Measurements from ENCODE around the gene IPO11. TPM values are rescaled to one million over a fixed set of nuclear protein-coding genes. Genes with fewer than 3 reads are reported as not detected.

Gene IPO11
- total and polyA plus RNA-seq, 4 donors: 4.7 to 20.6 (median 9.0) TPM

DNA sequence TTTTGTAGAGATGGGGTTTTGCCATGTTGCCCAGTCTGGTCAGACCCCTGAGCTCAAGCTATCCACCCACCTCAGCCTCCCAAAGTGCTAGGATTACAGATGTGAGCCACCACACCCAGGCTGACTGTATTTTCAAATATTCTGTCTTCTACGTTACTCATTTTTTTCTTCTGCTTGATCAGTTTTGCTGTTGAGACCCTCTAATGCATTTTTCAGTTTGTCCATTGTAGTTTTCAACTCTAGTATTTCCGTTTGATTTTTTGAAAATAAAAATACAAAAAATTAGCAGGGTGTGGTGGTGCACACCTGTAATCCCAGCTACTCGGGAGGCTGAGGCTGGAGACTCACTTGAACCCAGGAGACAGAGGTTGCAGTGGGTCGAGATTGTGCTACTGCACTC lies 155.6 kb downstream of the IPO11 start:
- Histone ChIP-seq H3K27ac (ENCODE audit: low read depth in 1 of 2, low read length in 2 of 2) (no peak overlapping the region), H3K9me3 (ENCODE audit: control insufficient read depth in 4 of 4, low read length in 3 of 4) (no peaks in the 10 kb centered on the region), H3K4me1 (ENCODE audit: control insufficient read depth in 4 of 4, insufficient read depth in 4 of 4, low read length in 3 of 4) (peaks cover 0 to 1% (median 0%) of the 10 kb centered on the region in 4 donors), H3K36me3 (ENCODE audit: control insufficient read depth in 4 of 4, insufficient read depth in 3 of 4, low read depth in 1 of 4, low read length in 3 of 4) (peaks cover 0 to 7% (median 0%) of the 10 kb centered on the region in 4 donors), H3K4me3 (ENCODE audit: low read depth in 1 of 3, low read length in 3 of 3) (no peak overlapping the region), H3K9ac (ENCODE audit: low read depth in 1 of 2, low read length in 2 of 2) (no peak overlapping the region), H3K27me3 (ENCODE audit: control insufficient read depth in 4 of 4, insufficient read depth in 4 of 4, low read length in 3 of 4) (no peaks in the 10 kb centered on the region)
- WGBS: 98% methylated on average over 4 of the region's 4 CpGs
- no peak for DNase-seq (ENCODE audit: low spot score)
- TF ChIP-seq GABPA (IDR thresholded peaks at IDR 0.05 in 1 of 2, conservative IDR thresholded peaks at IDR 0.05 in 1 of 2): no peak
- TF ChIP-seq FOXA2 (IDR thresholded peaks at IDR 0.05): no peak
- TF ChIP-seq, protein P1, sequence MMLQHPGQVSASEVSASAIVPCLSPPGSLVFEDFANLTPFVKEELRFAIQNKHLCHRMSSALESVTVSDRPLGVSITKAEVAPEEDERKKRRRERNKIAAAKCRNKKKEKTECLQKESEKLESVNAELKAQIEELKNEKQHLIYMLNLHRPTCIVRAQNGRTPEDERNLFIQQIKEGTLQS (IDR thresholded peaks at IDR 0.05): no peak
- TF ChIP-seq, protein P2, sequence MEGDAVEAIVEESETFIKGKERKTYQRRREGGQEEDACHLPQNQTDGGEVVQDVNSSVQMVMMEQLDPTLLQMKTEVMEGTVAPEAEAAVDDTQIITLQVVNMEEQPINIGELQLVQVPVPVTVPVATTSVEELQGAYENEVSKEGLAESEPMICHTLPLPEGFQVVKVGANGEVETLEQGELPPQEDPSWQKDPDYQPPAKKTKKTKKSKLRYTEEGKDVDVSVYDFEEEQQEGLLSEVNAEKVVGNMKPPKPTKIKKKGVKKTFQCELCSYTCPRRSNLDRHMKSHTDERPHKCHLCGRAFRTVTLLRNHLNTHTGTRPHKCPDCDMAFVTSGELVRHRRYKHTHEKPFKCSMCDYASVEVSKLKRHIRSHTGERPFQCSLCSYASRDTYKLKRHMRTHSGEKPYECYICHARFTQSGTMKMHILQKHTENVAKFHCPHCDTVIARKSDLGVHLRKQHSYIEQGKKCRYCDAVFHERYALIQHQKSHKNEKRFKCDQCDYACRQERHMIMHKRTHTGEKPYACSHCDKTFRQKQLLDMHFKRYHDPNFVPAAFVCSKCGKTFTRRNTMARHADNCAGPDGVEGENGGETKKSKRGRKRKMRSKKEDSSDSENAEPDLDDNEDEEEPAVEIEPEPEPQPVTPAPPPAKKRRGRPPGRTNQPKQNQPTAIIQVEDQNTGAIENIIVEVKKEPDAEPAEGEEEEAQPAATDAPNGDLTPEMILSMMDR (IDR thresholded peaks at IDR 0.05; ENCODE audit: low read depth, low read length, missing input control): no peak
- TF ChIP-seq TAF1 (conservative IDR thresholded peaks at IDR 0.05): no peak
- TF ChIP-seq NR2F2 (IDR thresholded peaks at IDR 0.05): no peak
- TF ChIP-seq, protein P3, sequence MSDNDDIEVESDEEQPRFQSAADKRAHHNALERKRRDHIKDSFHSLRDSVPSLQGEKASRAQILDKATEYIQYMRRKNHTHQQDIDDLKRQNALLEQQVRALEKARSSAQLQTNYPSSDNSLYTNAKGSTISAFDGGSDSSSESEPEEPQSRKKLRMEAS (IDR thresholded peaks at IDR 0.05): no peak
- TF ChIP-seq RXRA (IDR thresholded peaks at IDR 0.05): no peak
- TF ChIP-seq HNF4A (conservative IDR thresholded peaks at IDR 0.05): no peak
- TF ChIP-seq REST (IDR thresholded peaks at IDR 0.05): no peak
- no peak for TF ChIP-seq YY1 (IDR thresholded peaks at IDR 0.05)
- TF ChIP-seq FOXA1 (IDR thresholded peaks at IDR 0.05): no peak
- no peak for TF ChIP-seq EGR1 (IDR thresholded peaks at IDR 0.05; ENCODE audit: low read depth in 2 of 2)
- TF ChIP-seq, protein P4, sequence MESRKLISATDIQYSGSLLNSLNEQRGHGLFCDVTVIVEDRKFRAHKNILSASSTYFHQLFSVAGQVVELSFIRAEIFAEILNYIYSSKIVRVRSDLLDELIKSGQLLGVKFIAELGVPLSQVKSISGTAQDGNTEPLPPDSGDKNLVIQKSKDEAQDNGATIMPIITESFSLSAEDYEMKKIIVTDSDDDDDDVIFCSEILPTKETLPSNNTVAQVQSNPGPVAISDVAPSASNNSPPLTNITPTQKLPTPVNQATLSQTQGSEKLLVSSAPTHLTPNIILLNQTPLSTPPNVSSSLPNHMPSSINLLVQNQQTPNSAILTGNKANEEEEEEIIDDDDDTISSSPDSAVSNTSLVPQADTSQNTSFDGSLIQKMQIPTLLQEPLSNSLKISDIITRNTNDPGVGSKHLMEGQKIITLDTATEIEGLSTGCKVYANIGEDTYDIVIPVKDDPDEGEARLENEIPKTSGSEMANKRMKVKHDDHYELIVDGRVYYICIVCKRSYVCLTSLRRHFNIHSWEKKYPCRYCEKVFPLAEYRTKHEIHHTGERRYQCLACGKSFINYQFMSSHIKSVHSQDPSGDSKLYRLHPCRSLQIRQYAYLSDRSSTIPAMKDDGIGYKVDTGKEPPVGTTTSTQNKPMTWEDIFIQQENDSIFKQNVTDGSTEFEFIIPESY (IDR thresholded peaks at IDR 0.05): no peak
- TF ChIP-seq RAD21 (IDR thresholded peaks at IDR 0.05): no peak
- no peak for TF ChIP-seq SP1 (IDR thresholded peaks at IDR 0.05)
- TF ChIP-seq HNF4G (IDR thresholded peaks at IDR 0.05): no peak
- no peak for TF ChIP-seq JUND (IDR thresholded peaks at IDR 0.05)

Measured in liver (tissue), 9 donors.